ENCODE data around the gene ILF2. TPM values are rescaled to one million over a fixed set of nuclear protein-coding genes. Genes with fewer than 3 reads are reported as not detected.
A peak's percentile ranks its signal among the peaks of the same experiment; 100 is the strongest.

The ILF2 gene
- total RNA-seq, 4 donors from 2014 or later, result 80.4 to 118 (median 105) TPM

GRCh38 chr1:153617663-153618062 is 53.1 kb downstream of the ILF2 start:
- TF ChIP-seq POLR2A (IDR thresholded peaks at IDR 0.05) (no peak), CTCF (IDR thresholded peaks at IDR 0.05) (no peak)
- intact Hi-C loops (cut with DNase I; ENCODE audit: low total_unique reads), result no loop called here
- peak in 1 of 2 donors; percentile 97 for DNase-seq (ENCODE audit: low spot score in 2 of 2)
- WGBS, 2 donors, result 13 to 60% methylated on average over 6 of the region's 6 CpGs
- no peak overlapping the region for H3K4me3 ChIP-seq (ENCODE audit: low read depth, poor library complexity, severe bottlenecking)

GRCh38 chr1:153616917-153617311 is 53.9 kb downstream of the ILF2 start:
- WGBS, 2 donors, result 53 to 69% methylated on average over 4 of the region's 5 CpGs
- H3K4me3 ChIP-seq (ENCODE audit: low read depth, poor library complexity, severe bottlenecking), result no peak overlapping the region
- DNase-seq (ENCODE audit: low spot score in 2 of 2), result no peak
- TF ChIP-seq POLR2A (IDR thresholded peaks at IDR 0.05) (no peak), CTCF (IDR thresholded peaks at IDR 0.05) (no peak)
- intact Hi-C loops (cut with DNase I; ENCODE audit: low total_unique reads), result no loop called here

- peak; percentile 76 to 93 for DNase-seq (ENCODE audit: low spot score in 2 of 2)
- intact Hi-C loops (cut with DNase I; ENCODE audit: low total_unique reads), result no loop called here
- TF ChIP-seq POLR2A (IDR thresholded peaks at IDR 0.05) (no peak), CTCF (IDR thresholded peaks at IDR 0.05) (no peak)
- H3K4me3 ChIP-seq (ENCODE audit: low read depth, poor library complexity, severe bottlenecking), result peak within 1 kb of the TSS; percentile 6
- WGBS, 2 donors, result 37 to 38% methylated on average over 10 of the region's 10 CpGs
These were observed 54.5 kb downstream of the ILF2 start, which contains the start of gene S100A14 for GRCh38 chr1:153616144-153616916. Gene S100A14, minus strand, starts transcription at chr1:153616325. Its CDS starts 467 bp downstream, at chr1:153615858.

GRCh38 chr1:153615406-153615805 is 55.4 kb downstream of the ILF2 start:
- H3K4me3 ChIP-seq (ENCODE audit: low read depth, poor library complexity, severe bottlenecking), result peak overlapping the region; percentile 6
- TF ChIP-seq CTCF (IDR thresholded peaks at IDR 0.05) (no peak), POLR2A (IDR thresholded peaks at IDR 0.05) (no peak)
- intact Hi-C loops (cut with DNase I; ENCODE audit: low total_unique reads), result no loop called here
- WGBS, 2 donors, result 55% methylated on average over 2 of the region's 2 CpGs; no CpG with 5 or more reads in 1 of the 2 donors
- DNase-seq (ENCODE audit: low spot score in 2 of 2), result no peak

GRCh38 chr1:153614906-153615305 is 55.9 kb downstream of the ILF2 start:
- DNase-seq (ENCODE audit: low spot score in 2 of 2), result no peak
- TF ChIP-seq CTCF (IDR thresholded peaks at IDR 0.05), result no peak
- TF ChIP-seq POLR2A (IDR thresholded peaks at IDR 0.05), result no peak
- intact Hi-C loops (cut with DNase I; ENCODE audit: low total_unique reads), result no loop called here
- H3K4me3 ChIP-seq (ENCODE audit: low read depth, poor library complexity, severe bottlenecking), result no peak overlapping the region
- WGBS, 2 donors, result 88 to 91% methylated on average over 6 to 7 of the region's 7 CpGs
